HEK293 (cell line): ENCODE measurements around the gene PWWP2B.

Experiments used
- CTCF ChIA-PET: fragments of 350-600 bp; formaldehyde crosslinking; extraction: SDS; loops from one replicate; lab custom pipeline; 2021; ENCODE audit warnings: antibody characterized with exemption; lab: Yijun Ruan, JAX
- POLR2A ChIA-PET: fragments of 300-600 bp; formaldehyde crosslinking; extraction: SDS; loops from one replicate; lab custom pipeline; 2020; ENCODE audit warnings: antibody characterized with exemption, inconsistent platforms; lab: Yijun Ruan, JAX
- H3K27ac ChIP-seq: fragments of 200-500 bp; sonication (Bioruptor generic); 2 replicates; pipeline ENCODE4 v1.5.1; 2014; ENCODE audit warnings: low read depth, low read length, control low read depth, inconsistent platforms; ENCODE audit errors: extremely low read depth
- H3K36me3 ChIP-seq, 2 experiments: fragments of 200-500 bp in 1 of 2; sonication (Bioruptor generic) in 1 of 2; 1 replicate in 1 of 2; 2 replicates in 1 of 2; pipeline ENCODE4 v1.5.1; 2014 to 2017; ENCODE audit warnings: inconsistent platforms in 2 of 2, low read length in 2 of 2; ENCODE audit not compliant: control insufficient read depth in 2 of 2, insufficient read depth in 1 of 2
- H3K4me1 ChIP-seq: fragments of 200-500 bp; sonication (Bioruptor generic); 2 replicates; pipeline ENCODE4 v1.5.1; 2014; ENCODE audit warnings: mild to moderate bottlenecking, low read length, inconsistent platforms; ENCODE audit not compliant: control insufficient read depth, insufficient read depth
- H3K4me3 ChIP-seq: 2 replicates; pipeline ENCODE4 v1.5.1; 2011; ENCODE audit warnings: low read depth, mild to moderate bottlenecking, control low read depth, low read length, moderate library complexity
- H3K9me3 ChIP-seq: fragments of 200-500 bp; sonication (Bioruptor generic); 2 replicates; pipeline ENCODE4 v1.5.1; 2014; ENCODE audit warnings: low read depth, low read length, inconsistent platforms; ENCODE audit not compliant: control insufficient read depth, insufficient read depth
- GLIS1 ChIP-seq: fragments of 450-650 bp; formaldehyde crosslinking; IDR thresholded peaks from 2 replicates; pipeline ENCODE4 v1.5.1; 2016; ENCODE audit warnings: missing biosample characterization, missing genetic modification characterization
- HOXD13 ChIP-seq: sonication (generic); formaldehyde crosslinking; IDR thresholded peaks from 2 replicates; pipeline ENCODE4 v1.8.0; 2022; ENCODE audit warnings: missing genetic modification reagents, borderline replicate concordance
- KLF17 ChIP-seq: fragments of 450-650 bp; formaldehyde crosslinking; IDR thresholded peaks from 2 replicates; pipeline ENCODE4 v1.5.1; 2016; ENCODE audit warnings: missing biosample characterization, missing genetic modification characterization
- OVOL3 ChIP-seq: fragments of 450-650 bp; formaldehyde crosslinking; IDR thresholded peaks from 2 replicates; pipeline ENCODE4 v1.5.1; 2016; ENCODE audit warnings: missing biosample characterization, missing genetic modification characterization
- PRDM2 ChIP-seq: fragments of 450-650 bp; formaldehyde crosslinking; IDR thresholded peaks from 2 replicates; pipeline ENCODE4 v1.5.1; 2016; ENCODE audit warnings: missing biosample characterization, missing genetic modification characterization, borderline replicate concordance
- YY1 ChIP-seq: fragments of 450-650 bp; formaldehyde crosslinking; IDR thresholded peaks from 2 replicates; pipeline ENCODE4 v1.5.1; 2018; ENCODE audit warnings: missing biosample characterization, missing genetic modification characterization
- ZFHX2 ChIP-seq: fragments of 450-650 bp; formaldehyde crosslinking; conservative IDR thresholded peaks from 2 replicates; pipeline ENCODE4 v1.5.1; 2016; ENCODE audit warnings: missing biosample characterization, missing genetic modification characterization
- ZIC2 ChIP-seq: fragments of 450-650 bp; formaldehyde crosslinking; IDR thresholded peaks from 2 replicates; pipeline ENCODE4 v1.5.1; 2016; ENCODE audit warnings: missing biosample characterization, missing genetic modification characterization
- ZNF121 ChIP-seq: fragments of 450-650 bp; formaldehyde crosslinking; IDR thresholded peaks from 2 replicates; pipeline ENCODE4 v1.5.1; 2016; ENCODE audit warnings: missing biosample characterization, missing genetic modification characterization
- ZNF16 ChIP-seq: fragments of 450-650 bp; formaldehyde crosslinking; IDR thresholded peaks from 2 replicates; pipeline ENCODE4 v1.5.1; 2016; ENCODE audit warnings: low read depth, missing biosample characterization, missing genetic modification characterization
- ZNF175 ChIP-seq: fragments of 450-650 bp; formaldehyde crosslinking; IDR thresholded peaks from 2 replicates; pipeline ENCODE4 v1.5.1; 2016; ENCODE audit warnings: missing biosample characterization, missing genetic modification characterization
- ZNF423 ChIP-seq: fragments of 450-650 bp; formaldehyde crosslinking; IDR thresholded peaks from 2 replicates; pipeline ENCODE4 v1.5.1; 2016; ENCODE audit warnings: missing biosample characterization, missing genetic modification characterization
- ZNF580 ChIP-seq: fragments of 450-650 bp; formaldehyde crosslinking; IDR thresholded peaks from 2 replicates; pipeline ENCODE4 v1.5.1; 2016; ENCODE audit warnings: missing biosample characterization, missing genetic modification characterization
- ZNF600 ChIP-seq: fragments of 450-650 bp; formaldehyde crosslinking; IDR thresholded peaks from 2 replicates; pipeline ENCODE4 v1.5.1; 2016; ENCODE audit warnings: missing biosample characterization, missing genetic modification characterization
- ZNF621 ChIP-seq: fragments of 450-650 bp; formaldehyde crosslinking; IDR thresholded peaks from 2 replicates; pipeline ENCODE4 v1.5.1; 2017; ENCODE audit warnings: missing biosample characterization, missing genetic modification characterization
- ZNF639 ChIP-seq: fragments of 450-650 bp; formaldehyde crosslinking; IDR thresholded peaks from 2 replicates; pipeline ENCODE4 v1.5.1; 2016; ENCODE audit warnings: missing biosample characterization, missing genetic modification characterization
- ZNF843 ChIP-seq: fragments of 450-650 bp; formaldehyde crosslinking; IDR thresholded peaks from 2 replicates; pipeline ENCODE4 v1.5.1; 2016; ENCODE audit warnings: missing biosample characterization, missing genetic modification characterization
- ZXDB ChIP-seq: fragments of 450-650 bp; formaldehyde crosslinking; IDR thresholded peaks from 2 replicates; pipeline ENCODE4 v1.5.1; 2016; ENCODE audit warnings: missing biosample characterization, missing genetic modification characterization

Gene PWWP2B

GRCh38 chr10:132397671-132398565, 918 bp downstream of the PWWP2B start (continued):
- TF ChIP-seq KLF17 (tag by site-specific recombination): peak; percentile 54; the same call in 1 of the 2 replicates
- TF ChIP-seq GLIS1 (tag by site-specific recombination): peak; percentile 98
- TF ChIP-seq ZNF639 (tag by site-specific recombination): no peak
- no peak for TF ChIP-seq OVOL3 (tag by site-specific recombination)
- no peak for TF ChIP-seq ZFHX2 (tag by site-specific recombination)
- no peak for TF ChIP-seq HOXD13
- no peak for TF ChIP-seq ZNF121 (tag by site-specific recombination)
- no peak for TF ChIP-seq ZNF175 (tag by site-specific recombination)
- TF ChIP-seq ZNF16 (tag by site-specific recombination): no peak
- peak; percentile 35; the same call in 1 of the 2 replicates for TF ChIP-seq ZNF600 (tag by site-specific recombination)
- TF ChIP-seq ZNF423 (tag by site-specific recombination): peak; percentile 55; the same call in 1 of the 2 replicates
- TF ChIP-seq ZNF621: no peak
- TF ChIP-seq PRDM2: no peak
- no peak for TF ChIP-seq ZNF843 (tag by site-specific recombination)
- 0 out of 2 replicates have a peak, but pooled peaks have one; percentile 17 for TF ChIP-seq ZXDB (tag by site-specific recombination)
- TF ChIP-seq ZIC2 (tag by site-specific recombination): peak; percentile 99
- no peak for TF ChIP-seq ZNF580 (tag by site-specific recombination)

GRCh38 chr10:132398566-132398991, 1.6 kb downstream of the PWWP2B start:
- ChIA-PET CTCF (no interaction called here), POLR2A (no interaction called here)
- Histone ChIP-seq H3K4me1 (no peaks in the 10 kb centered on the region; the same call in 1 of the 2 replicates), H3K4me3 (no peak overlapping the region), H3K27ac (no peak overlapping the region), H3K36me3 (no peaks in the 10 kb centered on the region), H3K9me3 (no peaks in the 10 kb centered on the region)
- TF ChIP-seq ZFHX2 (tag by site-specific recombination) (peak; percentile 21; the same call in 1 of the 2 replicates), YY1 (no peak)
